HEK293T (cell line): ENCODE results near the gene ABTB1.

ENCODE experiments used
- BHLHE40 ChIP-seq: fragments of 450-650 bp; IDR thresholded peaks from 2 replicates; pipeline ENCODE4 v1.6.1; 2016; ENCODE audit warnings: mild to moderate bottlenecking, moderate library complexity, borderline replicate concordance
- TARDBP ChIP-seq: fragments of 450-650 bp; IDR thresholded peaks from 2 replicates; pipeline ENCODE4 v1.6.1; 2016

DNA sequence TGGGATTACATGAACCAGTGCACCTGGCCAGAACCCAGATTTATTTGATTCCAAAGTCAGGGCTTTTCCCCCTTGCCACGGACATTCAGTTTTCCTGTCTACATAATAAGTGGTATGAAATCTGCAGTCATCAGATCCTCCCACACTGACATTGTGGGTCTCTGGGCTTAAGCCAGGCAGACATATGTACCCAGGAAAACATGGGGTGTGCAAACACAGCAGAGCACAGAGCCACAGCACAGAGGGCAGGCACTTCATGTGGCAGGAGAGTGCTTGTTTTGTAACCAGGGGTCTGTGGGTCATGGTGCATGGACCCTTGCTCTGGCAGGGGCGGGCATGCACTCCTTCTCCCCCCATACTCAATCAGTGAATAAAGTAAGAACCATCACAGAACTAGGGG, 6.1 kb upstream of the ABTB1 start:
- TF ChIP-seq TARDBP: no peak
- no peak for TF ChIP-seq BHLHE40
